HG03060 (cell line): Measurements from ENCODE around the gene FXYD6.

Experiments
- ATAC-seq: cut with Tn5 transposase; IDR thresholded peaks from one replicate; pipeline ENCODE4 v1.9.1; 2021; ENCODE audit warnings: low read depth, moderate number of reproducible peaks; ENCODE audit not compliant: unreplicated experiment

FXYD6 gene

GRCh38 chr11:117796872-117797529, 79.5 kb downstream of the FXYD6 start, which contains the start of gene DSCAML1:
TSS of gene DSCAML1 (minus strand) at chr11:117797216. CDS start at chr11:117797079, 137 bp downstream.
- no peak for ATAC-seq

- ATAC-seq: no peak
Measured at GRCh38 chr11:117796456-117796871, 80.0 kb downstream of the FXYD6 start.

- ATAC-seq: no peak
Measured at GRCh38 chr11:117795638-117796455, 80.6 kb downstream of the FXYD6 start.

- no peak for ATAC-seq
Measured at GRCh38 chr11:117794772-117795629, 81.5 kb downstream of the FXYD6 start.

- no peak for ATAC-seq
Measured at GRCh38 chr11:117794135-117794534, 82.3 kb downstream of the FXYD6 start.

- no peak for ATAC-seq
Measured at GRCh38 chr11:117793583-117793982, 82.9 kb downstream of the FXYD6 start.

GRCh38 chr11:117792992-117793391, 83.5 kb downstream of the FXYD6 start:
- ATAC-seq: no peak

GRCh38 chr11:117792241-117792640, 84.2 kb downstream of the FXYD6 start:
- no peak for ATAC-seq

GRCh38 chr11:117790279-117790678, 86.2 kb downstream of the FXYD6 start:
- no peak for ATAC-seq

- ATAC-seq: no peak
Measured at GRCh38 chr11:117789241-117789640, 87.2 kb downstream of the FXYD6 start.
